BE2C (cell line): ENCODE measurements around the gene GGNBP2.

ENCODE experiments used
- DNase-seq: peaks from one replicate; pipeline ENCODE4 v3.0.0-alpha.2; 2020
- H3K27me3 ChIP-seq: fragments of 250-450 bp; sonication (Bioruptor Pico); 2 replicates; pipeline ENCODE4 v1.5.1; 2020; ENCODE audit warnings: mild to moderate bottlenecking
- H3K36me3 ChIP-seq: fragments of 250-450 bp; sonication (Bioruptor Pico); 2 replicates; pipeline ENCODE4 v1.5.1; 2020; ENCODE audit warnings: mild to moderate bottlenecking
- H3K4me1 ChIP-seq: fragments of 250-450 bp; sonication (Bioruptor Pico); 2 replicates; pipeline ENCODE4 v1.5.1; 2020
- H3K4me3 ChIP-seq: 2 replicates; pipeline ENCODE4 v1.5.1; 2011; ENCODE audit warnings: low read depth, low read length
- H3K9me3 ChIP-seq: fragments of 250-450 bp; sonication (Bioruptor Pico); 2 replicates; pipeline ENCODE4 v1.5.1; 2020
- TF ChIP-seq, protein P1 (sequence below): IDR thresholded peaks from 2 replicates; pipeline ENCODE4 v1.5.1; 2012; ENCODE audit warnings: mild to moderate bottlenecking, low read depth, low read length

GGNBP2 gene

DNA sequence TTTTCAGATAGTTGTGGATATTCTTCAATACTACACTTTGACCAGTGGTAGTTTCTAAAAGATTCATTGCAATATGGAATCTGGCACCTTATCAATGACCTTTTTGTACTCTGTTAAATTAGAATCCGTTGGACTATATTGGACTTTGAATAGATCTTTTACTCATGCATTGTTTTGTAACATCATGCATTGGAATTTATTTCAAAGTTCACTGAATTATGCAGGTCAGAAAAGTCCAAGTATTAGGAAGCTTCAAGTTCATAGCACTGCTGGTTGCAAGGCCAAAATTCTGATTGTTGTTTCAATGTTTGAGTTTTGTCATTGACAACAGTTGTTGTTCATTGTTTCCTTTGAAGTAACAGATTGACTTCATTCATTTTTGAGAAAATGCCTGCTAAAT, 39.1 kb downstream of the GGNBP2 start:
- TF ChIP-seq, protein P1, sequence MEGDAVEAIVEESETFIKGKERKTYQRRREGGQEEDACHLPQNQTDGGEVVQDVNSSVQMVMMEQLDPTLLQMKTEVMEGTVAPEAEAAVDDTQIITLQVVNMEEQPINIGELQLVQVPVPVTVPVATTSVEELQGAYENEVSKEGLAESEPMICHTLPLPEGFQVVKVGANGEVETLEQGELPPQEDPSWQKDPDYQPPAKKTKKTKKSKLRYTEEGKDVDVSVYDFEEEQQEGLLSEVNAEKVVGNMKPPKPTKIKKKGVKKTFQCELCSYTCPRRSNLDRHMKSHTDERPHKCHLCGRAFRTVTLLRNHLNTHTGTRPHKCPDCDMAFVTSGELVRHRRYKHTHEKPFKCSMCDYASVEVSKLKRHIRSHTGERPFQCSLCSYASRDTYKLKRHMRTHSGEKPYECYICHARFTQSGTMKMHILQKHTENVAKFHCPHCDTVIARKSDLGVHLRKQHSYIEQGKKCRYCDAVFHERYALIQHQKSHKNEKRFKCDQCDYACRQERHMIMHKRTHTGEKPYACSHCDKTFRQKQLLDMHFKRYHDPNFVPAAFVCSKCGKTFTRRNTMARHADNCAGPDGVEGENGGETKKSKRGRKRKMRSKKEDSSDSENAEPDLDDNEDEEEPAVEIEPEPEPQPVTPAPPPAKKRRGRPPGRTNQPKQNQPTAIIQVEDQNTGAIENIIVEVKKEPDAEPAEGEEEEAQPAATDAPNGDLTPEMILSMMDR, result no peak
- no peak overlapping the region for H3K4me3 ChIP-seq
- H3K9me3 ChIP-seq, result no peaks in the 10 kb centered on the region
- no peaks in the 10 kb centered on the region for H3K4me1 ChIP-seq
- DNase-seq, result no peak
- H3K27me3 ChIP-seq, result no peaks in the 10 kb centered on the region
- H3K36me3 ChIP-seq, result peaks cover 81% of the 10 kb centered on the region

DNA sequence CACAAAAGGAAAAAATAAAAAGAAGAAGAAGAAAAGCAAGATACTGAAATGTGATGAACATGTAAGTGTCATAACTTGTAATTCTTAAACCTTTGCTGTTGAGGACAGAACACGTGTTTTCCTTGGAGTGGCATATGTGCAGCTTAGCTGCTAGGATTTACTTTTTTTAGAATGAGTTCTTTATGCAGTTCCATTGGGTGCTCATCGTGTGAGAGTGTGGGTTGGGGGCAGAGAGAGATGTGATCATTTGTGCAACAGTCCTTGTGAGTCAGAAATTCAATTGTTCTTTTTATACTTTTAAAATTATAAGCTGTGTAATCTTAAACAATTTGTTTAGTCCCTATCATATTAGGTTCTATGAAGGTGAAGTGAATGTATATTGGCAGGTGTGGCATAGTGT, 41.4 kb downstream of the GGNBP2 start:
- no peak for DNase-seq
- Histone ChIP-seq H3K4me3 (no peak overlapping the region), H3K4me1 (no peaks in the 10 kb centered on the region), H3K9me3 (no peaks in the 10 kb centered on the region), H3K36me3 (peaks cover 60% of the 10 kb centered on the region), H3K27me3 (no peaks in the 10 kb centered on the region)
- TF ChIP-seq, protein P1, result no peak

DNA sequence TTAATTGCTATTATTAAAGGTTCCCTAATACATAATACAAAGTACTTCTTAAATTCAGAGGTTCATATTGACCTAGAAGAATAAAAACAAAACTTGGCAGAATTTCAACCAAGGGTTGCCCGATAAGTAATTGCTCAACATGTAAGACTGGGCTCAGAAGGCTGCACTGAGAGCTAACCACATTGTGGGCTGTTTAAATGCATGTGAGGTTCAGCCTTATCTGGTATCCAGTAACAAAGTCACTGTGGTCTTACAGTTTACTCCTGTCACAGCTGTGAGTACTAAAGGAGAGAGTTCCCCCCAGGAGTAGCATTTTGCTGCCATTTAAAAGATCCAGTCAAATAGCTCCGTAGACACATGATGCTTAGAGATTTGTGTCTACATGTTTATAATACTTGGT, 45.4 kb downstream of the GGNBP2 start:
- Histone ChIP-seq H3K9me3 (no peaks in the 10 kb centered on the region), H3K36me3 (peaks cover 32% of the 10 kb centered on the region), H3K4me3 (no peak overlapping the region), H3K27me3 (no peaks in the 10 kb centered on the region), H3K4me1 (no peaks in the 10 kb centered on the region)
- TF ChIP-seq, protein P1, result no peak
- DNase-seq, result no peak

GRCh38 chr17:36591434-36592315, 47.0 kb downstream of the GGNBP2 start, which contains the start of gene DHRS11:
Gene DHRS11 (plus strand): TSS chr17:36591879. CDS start chr17:36592010, 131 bp downstream.
- H3K9me3 ChIP-seq, result no peaks in the 10 kb centered on the region
- H3K4me1 ChIP-seq, result no peaks in the 10 kb centered on the region
- TF ChIP-seq, protein P1, result no peak

DNA sequence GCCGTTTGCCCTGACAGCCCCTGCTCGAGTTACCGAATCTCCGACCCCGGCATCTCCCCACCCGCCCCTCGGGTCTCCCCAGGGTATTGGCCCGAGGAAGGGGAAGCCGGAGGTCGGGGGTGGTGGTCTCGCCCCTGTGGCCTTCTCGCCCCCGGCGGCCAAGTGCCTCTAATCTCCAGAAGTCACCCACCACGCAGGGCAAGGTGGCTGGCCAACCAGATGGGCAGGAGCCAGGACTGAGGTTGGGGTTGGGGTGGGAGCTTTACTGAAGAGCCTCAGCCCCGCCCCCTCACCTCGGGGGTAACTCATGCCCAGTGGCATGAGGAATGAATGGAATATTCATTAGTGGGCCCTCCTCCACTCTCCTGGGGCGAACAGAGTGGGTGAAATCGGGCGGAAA, 47.6 kb downstream of the GGNBP2 start:
- Histone ChIP-seq H3K36me3 (peaks cover 15% of the 10 kb centered on the region), H3K4me1 (no peaks in the 10 kb centered on the region), H3K9me3 (no peaks in the 10 kb centered on the region), H3K4me3 (peak overlapping the region; percentile 66), H3K27me3 (no peaks in the 10 kb centered on the region)
- DNase-seq, result peak; percentile 37
- TF ChIP-seq, protein P1, result no peak

More at GRCh38 chr17:36591434-36592315, 47.0 kb downstream of the GGNBP2 start, which contains the start of gene DHRS11:
- Histone ChIP-seq H3K4me3 (peak within 1 kb of the TSS; percentile 66), H3K27me3 (no peaks in the 10 kb centered on the region), H3K36me3 (peaks cover 21% of the 10 kb centered on the region)
- DNase-seq, result peak; percentile 94

- TF ChIP-seq, protein P1, result no peak
- no peaks in the 10 kb centered on the region for H3K9me3 ChIP-seq
- DNase-seq, result no peak
- H3K4me3 ChIP-seq, result peak overlapping the region; percentile 66
- no peaks in the 10 kb centered on the region for H3K27me3 ChIP-seq
- no peaks in the 10 kb centered on the region for H3K4me1 ChIP-seq
- peaks cover 9% of the 10 kb centered on the region for H3K36me3 ChIP-seq
These were observed 48.1 kb downstream of the GGNBP2 start for GRCh38 chr17:36592716-36593321.
